ENCODE measurements around the gene DLL1. TPM values are rescaled to one million over a fixed set of nuclear protein-coding genes. Genes with fewer than 3 reads are reported as not detected.

DLL1 gene
- total RNA-seq, 2 experiments from 2014 or later, result not detected

- Histone ChIP-seq H3K4me2 (ENCODE audit: low read length) (no peak overlapping the region), H3K36me3 (ENCODE audit: insufficient read depth, low read length) (no peaks in the 10 kb centered on the region), H2AFZ (ENCODE audit: low read length) (no peak overlapping the region), H3K4me1 (ENCODE audit: insufficient read depth, low read length, poor library complexity, severe bottlenecking) (no peaks in the 10 kb centered on the region), H3K9me3 (ENCODE audit: low read length) (no peaks in the 10 kb centered on the region), H3K27ac (ENCODE audit: low read depth, low read length, poor library complexity, severe bottlenecking) (no peak overlapping the region), H3K79me2 (ENCODE audit: insufficient read depth, low read depth, low read length) (no peaks in the 10 kb centered on the region), H3K4me3 (ENCODE audit: low read depth, low read length, poor library complexity, severe bottlenecking) (no peak overlapping the region), H4K20me1 (ENCODE audit: insufficient read depth, low read length) (no peaks in the 10 kb centered on the region), H3K9me2 (ENCODE audit: insufficient read depth, low read length) (no peaks in the 10 kb centered on the region)
- ChIA-PET CTCF (ENCODE audit: unreplicated experiment) (no interaction called here), POLR2A (no interaction called here)
- intact Hi-C loops (cut with micrococcal nuclease; ENCODE audit: unreplicated experiment), result no loop called here
- BruUV-seq (replicated peaks), result no TSS peak
- DNase-seq (ENCODE audit: low spot score), result no peak
- TF ChIP-seq CTCF (conservative IDR thresholded peaks at IDR 0.05; ENCODE audit: low read length), result no peak
- no peak for TF ChIP-seq EZH2phosphoT487 (IDR thresholded peaks at IDR 0.05; ENCODE audit: borderline replicate concordance, low read depth, low read length)
Observed at GRCh38 chr6:170243386-170243785, 47.5 kb downstream of the DLL1 start.

- Histone ChIP-seq H3K9me2 (ENCODE audit: insufficient read depth, low read length) (no peaks in the 10 kb centered on the region), H3K27ac (ENCODE audit: low read depth, low read length, poor library complexity, severe bottlenecking) (no peak overlapping the region), H3K4me3 (ENCODE audit: low read depth, low read length, poor library complexity, severe bottlenecking) (no peak overlapping the region), H4K20me1 (ENCODE audit: insufficient read depth, low read length) (no peaks in the 10 kb centered on the region), H2AFZ (ENCODE audit: low read length) (no peak overlapping the region), H3K9me3 (ENCODE audit: low read length) (no peaks in the 10 kb centered on the region), H3K79me2 (ENCODE audit: insufficient read depth, low read depth, low read length) (no peaks in the 10 kb centered on the region), H3K4me2 (ENCODE audit: low read length) (no peak overlapping the region), H3K4me1 (ENCODE audit: insufficient read depth, low read length, poor library complexity, severe bottlenecking) (no peaks in the 10 kb centered on the region), H3K36me3 (ENCODE audit: insufficient read depth, low read length) (no peaks in the 10 kb centered on the region)
- no peak for DNase-seq (ENCODE audit: low spot score)
- no peak for TF ChIP-seq CTCF (conservative IDR thresholded peaks at IDR 0.05; ENCODE audit: low read length)
- no peak for TF ChIP-seq EZH2phosphoT487 (IDR thresholded peaks at IDR 0.05; ENCODE audit: borderline replicate concordance, low read depth, low read length)
- intact Hi-C loops (cut with micrococcal nuclease; ENCODE audit: unreplicated experiment), result no loop called here
- ChIA-PET POLR2A (no interaction called here), CTCF (ENCODE audit: unreplicated experiment) (no interaction called here)
- no TSS peak for BruUV-seq (replicated peaks)
Observed at GRCh38 chr6:170238741-170239565, 51.9 kb downstream of the DLL1 start.

- ChIA-PET CTCF (ENCODE audit: unreplicated experiment) (no interaction called here), POLR2A (no interaction called here)
- no peak for TF ChIP-seq EZH2phosphoT487 (IDR thresholded peaks at IDR 0.05; ENCODE audit: borderline replicate concordance, low read depth, low read length)
- no peak for TF ChIP-seq CTCF (conservative IDR thresholded peaks at IDR 0.05; ENCODE audit: low read length)
- Histone ChIP-seq H3K36me3 (ENCODE audit: insufficient read depth, low read length) (no peaks in the 10 kb centered on the region), H3K4me2 (ENCODE audit: low read length) (no peak overlapping the region), H3K9me2 (ENCODE audit: insufficient read depth, low read length) (no peaks in the 10 kb centered on the region), H3K79me2 (ENCODE audit: insufficient read depth, low read depth, low read length) (no peaks in the 10 kb centered on the region), H4K20me1 (ENCODE audit: insufficient read depth, low read length) (no peaks in the 10 kb centered on the region), H2AFZ (ENCODE audit: low read length) (no peak overlapping the region), H3K4me3 (ENCODE audit: low read depth, low read length, poor library complexity, severe bottlenecking) (no peak overlapping the region), H3K27ac (ENCODE audit: low read depth, low read length, poor library complexity, severe bottlenecking) (no peak overlapping the region), H3K4me1 (ENCODE audit: insufficient read depth, low read length, poor library complexity, severe bottlenecking) (no peaks in the 10 kb centered on the region), H3K9me3 (ENCODE audit: low read length) (no peaks in the 10 kb centered on the region)
- no TSS peak for BruUV-seq (replicated peaks)
- DNase-seq (ENCODE audit: low spot score), result no peak
- intact Hi-C loops (cut with micrococcal nuclease; ENCODE audit: unreplicated experiment), result no loop called here
Observed at GRCh38 chr6:170237999-170238740, 52.7 kb downstream of the DLL1 start.

Measured in OCI-LY7 (cell line).